B cell (primary cell): ENCODE results near the gene ILF3. TPM values are rescaled to one million over a fixed set of nuclear protein-coding genes. Genes with fewer than 3 reads are reported as not detected.

Experiments used
- ATAC-seq: fragments of 200-7000 bp; cut with Tn5 transposase; one replicate; pipeline ENCODE4 v1.10.0; 2021; ENCODE audit warnings: low read depth, mild to moderate bottlenecking, moderate number of reproducible peaks, moderate library complexity
- CTCF ChIA-PET: fragments of 350-600 bp; sonication (Branson Sonifier 250); formaldehyde crosslinking; loops from one replicate; lab custom pipeline; 2021; ENCODE audit warnings: antibody characterized with exemption, inconsistent platforms; lab: Charles Lee
- POLR2A ChIA-PET: fragments of 350-600 bp; sonication (Branson Sonifier 250); formaldehyde crosslinking; loops from one replicate; lab custom pipeline; 2021; ENCODE audit warnings: antibody characterized with exemption; lab: Charles Lee
- DNase-seq: peaks from one replicate; pipeline ENCODE4 v3.0.0; 2013
- H2AFZ ChIP-seq: 2 replicates; pipeline ENCODE4 v1.6.1; 2012; ENCODE audit warnings: mild to moderate bottlenecking, low read depth, low read length; ENCODE audit not compliant: insufficient read depth, poor library complexity, severe bottlenecking
- H3K27ac ChIP-seq, 2 donors: 1 replicate in 1 of 2; 2 replicates in 1 of 2; pipeline ENCODE4 v1.5.1; 2012 to 2013; ENCODE audit warnings: low read length in 2 of 2, mild to moderate bottlenecking in 2 of 2, moderate library complexity in 1 of 2
- H3K27me3 ChIP-seq, 4 experiments: fragments of 200-600 bp in 1 of 4; sonication (generic) in 1 of 4; replicated peaks in 1 of 4; 1 replicate in 2 of 4; 2 replicates in 2 of 4; pipeline versions ENCODE4 v1.6.1 to v1.7.0; 2013 to 2016; ENCODE audit warnings: low read length in 3 of 4, mild to moderate bottlenecking in 2 of 4, mixed read lengths in 1 of 4, moderate library complexity in 1 of 4; ENCODE audit not compliant: insufficient read depth in 4 of 4, control insufficient read depth in 3 of 4; ENCODE audit errors: control extremely low read depth in 1 of 4
- H3K36me3 ChIP-seq, 2 experiments: replicated peaks in 1 of 2; 1 replicate in 1 of 2; 2 replicates in 1 of 2; pipeline versions ENCODE4 v1.6.1 to v1.7.1; 2013; ENCODE audit warnings: low read length in 1 of 2; ENCODE audit not compliant: insufficient read depth in 2 of 2, control insufficient read depth in 1 of 2; ENCODE audit errors: control extremely low read depth in 1 of 2, extremely low read depth in 1 of 2
- H3K4me1 ChIP-seq, 2 donors: fragments of 200-600 bp in 1 of 2; sonication (generic) in 1 of 2; 1 replicate in 1 of 2; 2 replicates in 1 of 2; pipeline versions ENCODE4 v1.5.1 to v1.6.1; 2013 to 2017; ENCODE audit warnings: low read length in 2 of 2; ENCODE audit not compliant: control insufficient read depth in 2 of 2, insufficient read depth in 2 of 2
- H3K4me2 ChIP-seq: replicated peaks from 2 replicates; pipeline ENCODE3; 2012; ENCODE audit warnings: mild to moderate bottlenecking, low read depth, low read length; ENCODE audit not compliant: poor library complexity, severe bottlenecking
- H3K4me3 ChIP-seq, 5 experiments: fragments of 200-600 bp in 1 of 5; sonication (generic) in 1 of 5; 1 replicate in 3 of 5; 2 replicates in 2 of 5; pipeline versions ENCODE4 v1.5.1 to v1.7.0; 2011 to 2016; ENCODE audit warnings: low read length in 4 of 5, mild to moderate bottlenecking in 4 of 5, low read depth in 2 of 5, control low read depth in 1 of 5, moderate library complexity in 1 of 5; ENCODE audit not compliant: insufficient read depth in 1 of 5; ENCODE audit errors: control extremely low read depth in 1 of 5, extremely low read depth in 1 of 5
- H3K79me2 ChIP-seq: fragments of 200-600 bp; sonication (generic); one replicate; pipeline ENCODE4 v1.6.0; 2016; ENCODE audit warnings: low read length; ENCODE audit not compliant: control insufficient read depth, insufficient read depth
- H3K9ac ChIP-seq: fragments of 200-600 bp; sonication (generic); 2 replicates; pipeline ENCODE4 v1.6.1; 2017; ENCODE audit warnings: mild to moderate bottlenecking, low read length, moderate library complexity
- H3K9me3 ChIP-seq, 3 donors: one replicate each; pipeline versions ENCODE4 v1.6.1 to v1.7.1; 2013; ENCODE audit warnings: low read length in 2 of 3; ENCODE audit not compliant: control insufficient read depth in 2 of 3, insufficient read depth in 1 of 3; ENCODE audit errors: control extremely low read depth in 1 of 3
- H4K20me1 ChIP-seq: 2 replicates; pipeline ENCODE4 v1.6.0; 2012; ENCODE audit warnings: mild to moderate bottlenecking, low read length; ENCODE audit not compliant: insufficient read depth, control insufficient read depth, poor library complexity, severe bottlenecking
- H3K27ac Mint-ChIP-seq: one replicate; pipeline ENCODE4 v1.8.0; 2021; ENCODE audit warnings: mixed read lengths
- H3K27me3 Mint-ChIP-seq: one replicate; pipeline ENCODE4 v1.8.0; 2021; ENCODE audit warnings: mixed read lengths
- H3K4me1 Mint-ChIP-seq: one replicate; pipeline ENCODE4 v1.8.0; 2021; ENCODE audit warnings: mixed read lengths
- H3K4me3 Mint-ChIP-seq: one replicate; pipeline ENCODE4 v1.8.0; 2021; ENCODE audit warnings: mixed read lengths
- H3K9me3 Mint-ChIP-seq: one replicate; pipeline ENCODE4 v1.8.0; 2022; ENCODE audit warnings: mixed read lengths; ENCODE audit not compliant: insufficient read depth
- EZH2 ChIP-seq: IDR thresholded peaks from 2 replicates; pipeline ENCODE4 v1.6.1; 2012; ENCODE audit warnings: borderline replicate concordance, low read depth, mild to moderate bottlenecking, moderate library complexity, low read length; ENCODE audit not compliant: insufficient read depth, poor library complexity, severe bottlenecking
- WGBS: methylation state at CpG from one replicate; pipeline ENCODE4 v1.1.5; 2013; ENCODE audit warnings: missing lambda C conversion rate; ENCODE audit not compliant: insufficient coverage; 5-methylcytosine and 5-hydroxymethylcytosine counted together
- intact Hi-C: fragments of 100-400 bp; cut with micrococcal nuclease; formaldehyde crosslinking; loops from one replicate; pipeline ENCODE4 v1.10.0; 2022
- polyA plus RNA-seq: library from polyadenylated mRNA; depleted of rRNA; stranded (reverse); fragments of >200 nt; gene quantifications from 2 replicates; pipeline ENCODE4 v1.2.3, GENCODE V29; 2012
- total RNA-seq, 2 donors: library from RNA; stranded (reverse); fragments of 120-200 nt in 1 of 2; gene quantifications; 1 replicate in 1 of 2; 2 replicates in 1 of 2; pipeline versions ENCODE4 v1.2.3 to v1.2.4, GENCODE V29; 2013 to 2022
- TF ChIP-seq, protein P1 (sequence below): fragments of 200-600 bp; IDR thresholded peaks from one replicate; pipeline ENCODE4 v1.8.0; 2022; ENCODE audit warnings: antibody characterized with exemption, mild to moderate bottlenecking

ILF3 gene
- total and polyA plus RNA-seq, 2 donors (not counting 1 experiment from before 2014, with no cell fraction given), result 189 to 359 TPM

DNA sequence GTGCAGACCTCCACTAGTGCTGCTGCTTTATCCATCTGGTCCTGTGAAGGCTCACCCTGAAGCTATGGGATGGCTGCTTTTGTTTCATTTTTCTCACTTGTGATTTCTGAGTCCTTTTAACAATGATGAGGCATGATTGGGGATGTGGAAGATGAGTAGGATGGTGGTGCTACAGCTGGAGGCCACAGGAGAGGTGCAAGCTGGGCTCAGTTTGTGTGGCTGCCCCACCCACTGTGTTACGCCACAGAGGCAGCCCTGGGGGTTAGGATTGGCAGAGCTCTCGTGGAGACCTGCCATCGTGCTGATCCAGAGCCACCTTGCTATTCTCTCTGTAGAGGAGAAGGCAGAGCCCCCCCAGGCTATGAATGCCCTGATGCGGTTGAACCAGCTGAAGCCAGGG lies 27.5 kb downstream of the ILF3 start:
- no peaks in the 10 kb centered on the region for H3K27me3 Mint-ChIP-seq
- H3K27me3 ChIP-seq, result no peaks in the 10 kb centered on the region
- no peaks in the 10 kb centered on the region for H3K9me3 ChIP-seq
- TF ChIP-seq, protein P1, sequence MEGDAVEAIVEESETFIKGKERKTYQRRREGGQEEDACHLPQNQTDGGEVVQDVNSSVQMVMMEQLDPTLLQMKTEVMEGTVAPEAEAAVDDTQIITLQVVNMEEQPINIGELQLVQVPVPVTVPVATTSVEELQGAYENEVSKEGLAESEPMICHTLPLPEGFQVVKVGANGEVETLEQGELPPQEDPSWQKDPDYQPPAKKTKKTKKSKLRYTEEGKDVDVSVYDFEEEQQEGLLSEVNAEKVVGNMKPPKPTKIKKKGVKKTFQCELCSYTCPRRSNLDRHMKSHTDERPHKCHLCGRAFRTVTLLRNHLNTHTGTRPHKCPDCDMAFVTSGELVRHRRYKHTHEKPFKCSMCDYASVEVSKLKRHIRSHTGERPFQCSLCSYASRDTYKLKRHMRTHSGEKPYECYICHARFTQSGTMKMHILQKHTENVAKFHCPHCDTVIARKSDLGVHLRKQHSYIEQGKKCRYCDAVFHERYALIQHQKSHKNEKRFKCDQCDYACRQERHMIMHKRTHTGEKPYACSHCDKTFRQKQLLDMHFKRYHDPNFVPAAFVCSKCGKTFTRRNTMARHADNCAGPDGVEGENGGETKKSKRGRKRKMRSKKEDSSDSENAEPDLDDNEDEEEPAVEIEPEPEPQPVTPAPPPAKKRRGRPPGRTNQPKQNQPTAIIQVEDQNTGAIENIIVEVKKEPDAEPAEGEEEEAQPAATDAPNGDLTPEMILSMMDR, result no peak
- TF ChIP-seq EZH2, result no peak
- intact Hi-C loops, result no loop called here
- ChIA-PET CTCF (interaction anchor here (0.5 to 1.0 kb wide), 2 partner anchors 18 to 188 kb away, joined by 3 read pairs; no protein-coding TSS in a partner anchor), POLR2A (no interaction called here)
- H3K4me3 ChIP-seq, result no peak overlapping the region
- H3K4me2 ChIP-seq, result no peak overlapping the region
- H3K27ac ChIP-seq, result no peak overlapping the region
- H3K4me1 ChIP-seq, result no peaks in the 10 kb centered on the region
- no peaks in the 10 kb centered on the region for H3K4me1 Mint-ChIP-seq
- no peak overlapping the region for H2AFZ ChIP-seq
- 100% methylated on average over 4 of the region's 4 CpGs for WGBS
- H3K4me3 Mint-ChIP-seq, result no peak overlapping the region
- H3K36me3 ChIP-seq, result peaks cover 3 to 89% of the 10 kb centered on the region in 2 experiments
- ATAC-seq (no peak), DNase-seq (no peak)
- no peaks in the 10 kb centered on the region for H3K9me3 Mint-ChIP-seq
- H3K27ac Mint-ChIP-seq, result peak overlapping the region; percentile 46
- no peak overlapping the region for H3K9ac ChIP-seq
- H3K79me2 ChIP-seq, result peaks cover 72% of the 10 kb centered on the region
- peaks cover 87% of the 10 kb centered on the region for H4K20me1 ChIP-seq

DNA sequence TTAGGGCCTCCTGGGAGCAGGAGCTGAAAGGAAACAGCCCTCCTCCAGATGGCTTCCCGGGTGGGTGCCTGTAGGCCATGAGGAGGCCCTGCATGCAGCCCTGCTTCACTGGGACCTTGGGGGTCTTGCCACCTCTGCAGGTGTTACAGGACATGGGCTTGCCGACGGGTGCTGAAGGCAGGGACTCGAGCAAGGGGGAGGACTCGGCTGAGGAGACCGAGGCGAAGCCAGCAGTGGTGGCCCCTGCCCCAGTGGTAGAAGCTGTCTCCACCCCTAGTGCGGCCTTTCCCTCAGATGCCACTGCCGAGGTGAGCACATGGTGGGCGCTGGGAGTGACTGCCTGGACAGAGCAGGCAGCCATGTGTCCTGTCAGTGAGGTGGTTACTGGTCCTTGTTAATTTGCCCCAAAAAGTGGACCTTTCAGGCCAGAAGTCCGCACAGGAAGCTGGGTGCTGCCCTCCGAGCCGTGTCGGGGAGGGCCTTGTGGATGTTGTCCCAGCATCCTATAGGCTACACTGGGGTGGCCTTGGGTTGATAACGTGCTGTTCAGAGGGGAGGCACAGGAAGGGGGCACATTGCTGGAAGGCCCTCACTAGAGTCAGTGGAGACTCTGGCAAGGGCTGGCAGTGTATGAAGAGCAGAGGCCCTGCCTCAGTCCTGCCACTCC lies 28.4 kb downstream of the ILF3 start:
- H3K4me1 ChIP-seq, result no peaks in the 10 kb centered on the region
- peaks cover 67% of the 10 kb centered on the region for H3K79me2 ChIP-seq
- Mint-ChIP-seq H3K27ac (no peak overlapping the region), H3K27me3 (no peaks in the 10 kb centered on the region), H3K4me1 (no peaks in the 10 kb centered on the region), H3K4me3 (no peak overlapping the region), H3K9me3 (no peaks in the 10 kb centered on the region)
- POLR2A ChIA-PET, result no interaction called here
- intact Hi-C loops, result no loop called here
- H3K9ac ChIP-seq, result no peak overlapping the region
- H3K9me3 ChIP-seq, result no peaks in the 10 kb centered on the region
- H4K20me1 ChIP-seq, result peaks cover 86% of the 10 kb centered on the region
- H3K27ac ChIP-seq, result no peak overlapping the region
- H3K4me3 ChIP-seq, result no peak overlapping the region
- no peak for TF ChIP-seq EZH2
- TF ChIP-seq, protein P1, result no peak
- CTCF ChIA-PET, result interaction anchor here (0.7 to 1.0 kb wide), 2 partner anchors 17 kb away, joined by 3 read pairs; no protein-coding TSS in a partner anchor
- DNase-seq (peak; percentile 20), ATAC-seq (no peak)
- H3K36me3 ChIP-seq, result peaks cover 3 to 88% of the 10 kb centered on the region in 2 experiments
- 96% methylated on average over 15 of the region's 15 CpGs for WGBS
- H3K27me3 ChIP-seq, result no peaks in the 10 kb centered on the region
- H3K4me2 ChIP-seq, result no peak overlapping the region
- H2AFZ ChIP-seq, result no peak overlapping the region
